AG04449 (cell line): ENCODE results near the gene TNFSF4.

ENCODE experiments used
- CTCF ChIA-PET: fragments of 350-600 bp; formaldehyde crosslinking; extraction: SDS; loops from one replicate; lab custom pipeline; 2021; ENCODE audit warnings: antibody characterized with exemption; lab: Yijun Ruan, JAX
- POLR2A ChIA-PET: fragments of 400-600, 350-600 bp; formaldehyde crosslinking; extraction: SDS; loops from one replicate; lab custom pipeline; 2020; ENCODE audit warnings: antibody characterized with exemption, inconsistent platforms; lab: Yijun Ruan, JAX
- DNase-seq: peaks from one replicate; pipeline ENCODE4 v3.0.0-alpha.2; 2010; ENCODE audit warnings: low read depth, low spot score
- H3K4me3 ChIP-seq: 2 replicates; pipeline ENCODE4 v1.5.1; 2011; ENCODE audit warnings: low read depth, mild to moderate bottlenecking, control low read depth, low read length
- TF ChIP-seq, protein P1 (sequence below): IDR thresholded peaks from one replicate; pipeline ENCODE4 v1.5.1; 2011; ENCODE audit warnings: mild to moderate bottlenecking, moderate library complexity, low read length, control low read depth, inconsistent platforms; ENCODE audit not compliant: insufficient read depth; ENCODE audit errors: missing control alignments

TNFSF4 gene

DNA sequence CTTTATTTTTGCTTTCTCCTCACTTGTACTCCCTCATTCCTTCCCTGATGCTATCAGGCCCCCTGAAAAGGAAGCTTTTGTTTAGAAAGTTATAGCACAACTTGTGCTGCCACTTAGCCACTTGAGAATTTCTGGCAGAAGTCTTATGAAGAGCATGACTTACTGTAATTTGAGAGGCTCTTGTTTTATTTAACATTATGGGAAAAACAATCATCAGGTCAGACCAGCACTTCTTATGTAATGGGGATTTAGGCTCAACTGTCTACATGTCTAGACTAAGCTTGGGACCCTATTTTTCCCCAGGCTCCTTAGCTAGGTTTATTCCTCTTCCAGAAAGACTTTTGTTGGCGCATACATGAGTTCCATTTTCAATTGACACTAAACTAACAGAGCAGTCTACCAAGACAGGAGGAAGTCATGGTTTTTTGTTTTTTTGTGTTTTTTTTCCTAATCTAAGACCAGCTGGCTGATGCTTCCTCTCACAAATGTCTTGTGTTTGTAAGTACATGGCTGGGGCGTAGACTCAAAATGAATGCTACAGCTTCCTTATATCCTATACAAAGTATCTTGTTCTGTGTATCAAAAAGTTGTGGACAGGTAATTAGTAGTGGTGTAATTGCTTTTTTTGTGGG lies 31.5 kb downstream of the TNFSF4 start:
- TF ChIP-seq, protein P1, sequence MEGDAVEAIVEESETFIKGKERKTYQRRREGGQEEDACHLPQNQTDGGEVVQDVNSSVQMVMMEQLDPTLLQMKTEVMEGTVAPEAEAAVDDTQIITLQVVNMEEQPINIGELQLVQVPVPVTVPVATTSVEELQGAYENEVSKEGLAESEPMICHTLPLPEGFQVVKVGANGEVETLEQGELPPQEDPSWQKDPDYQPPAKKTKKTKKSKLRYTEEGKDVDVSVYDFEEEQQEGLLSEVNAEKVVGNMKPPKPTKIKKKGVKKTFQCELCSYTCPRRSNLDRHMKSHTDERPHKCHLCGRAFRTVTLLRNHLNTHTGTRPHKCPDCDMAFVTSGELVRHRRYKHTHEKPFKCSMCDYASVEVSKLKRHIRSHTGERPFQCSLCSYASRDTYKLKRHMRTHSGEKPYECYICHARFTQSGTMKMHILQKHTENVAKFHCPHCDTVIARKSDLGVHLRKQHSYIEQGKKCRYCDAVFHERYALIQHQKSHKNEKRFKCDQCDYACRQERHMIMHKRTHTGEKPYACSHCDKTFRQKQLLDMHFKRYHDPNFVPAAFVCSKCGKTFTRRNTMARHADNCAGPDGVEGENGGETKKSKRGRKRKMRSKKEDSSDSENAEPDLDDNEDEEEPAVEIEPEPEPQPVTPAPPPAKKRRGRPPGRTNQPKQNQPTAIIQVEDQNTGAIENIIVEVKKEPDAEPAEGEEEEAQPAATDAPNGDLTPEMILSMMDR: no peak
- CTCF ChIA-PET: interaction anchor here (0.7 to 1.7 kb wide), 2 partner anchors 14 to 23 kb away, joined by 3 to 6 read pairs; no protein-coding TSS in a partner anchor
- no peak for DNase-seq
- POLR2A ChIA-PET: no interaction called here
- no peak overlapping the region for H3K4me3 ChIP-seq

DNA sequence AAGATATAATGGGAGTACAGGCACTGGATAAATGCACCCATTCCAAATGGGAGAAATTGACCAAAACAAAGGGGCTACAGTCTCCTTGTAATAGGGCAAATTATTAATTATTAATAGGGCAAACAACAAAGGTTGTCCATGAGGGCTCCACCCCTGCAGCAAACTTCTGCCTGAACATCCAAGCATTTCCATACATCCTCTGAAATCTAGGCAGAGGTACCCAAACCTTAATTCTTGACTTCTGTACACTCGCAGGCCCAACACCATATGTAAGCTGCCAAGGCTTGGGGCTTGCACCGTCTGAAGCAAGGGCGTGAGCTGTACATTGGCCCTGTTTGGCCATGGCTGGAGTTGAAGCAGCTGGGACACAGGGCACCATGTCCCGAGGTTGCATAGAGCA lies 33.7 kb downstream of the TNFSF4 start:
- CTCF ChIA-PET: no interaction called here

DNA sequence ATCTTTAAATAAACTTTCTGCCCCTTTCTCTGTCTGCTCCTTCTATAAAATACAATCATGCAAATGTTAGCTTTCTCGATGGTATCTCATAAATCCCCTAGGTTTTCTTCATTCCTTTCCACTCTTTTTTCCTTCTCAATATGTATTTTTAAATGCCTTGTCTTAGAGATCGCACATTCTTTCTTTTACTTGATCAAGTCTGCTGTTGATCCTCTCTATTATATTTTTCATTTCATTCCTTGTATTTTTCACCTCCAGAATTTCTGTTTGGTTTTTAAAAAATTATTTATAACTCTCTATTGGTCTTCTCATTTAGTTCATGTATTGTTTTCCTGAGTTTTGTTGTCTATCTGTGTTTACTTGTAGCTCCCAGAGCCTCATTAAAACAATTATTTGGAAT lies 36.0 kb downstream of the TNFSF4 start:
- ChIA-PET CTCF (interaction anchor here (1.5 kb wide), 1 partner anchor 9 kb away, joined by 3 read pairs; no protein-coding TSS in a partner anchor), POLR2A (no interaction called here)
- no peak for DNase-seq
- TF ChIP-seq, protein P1: no peak
- no peak overlapping the region for H3K4me3 ChIP-seq

More for the DNA sequence above, 33.7 kb downstream of the TNFSF4 start:
- POLR2A ChIA-PET: no interaction called here
- no peak for DNase-seq
- TF ChIP-seq, protein P1: no peak
- no peak overlapping the region for H3K4me3 ChIP-seq

DNA sequence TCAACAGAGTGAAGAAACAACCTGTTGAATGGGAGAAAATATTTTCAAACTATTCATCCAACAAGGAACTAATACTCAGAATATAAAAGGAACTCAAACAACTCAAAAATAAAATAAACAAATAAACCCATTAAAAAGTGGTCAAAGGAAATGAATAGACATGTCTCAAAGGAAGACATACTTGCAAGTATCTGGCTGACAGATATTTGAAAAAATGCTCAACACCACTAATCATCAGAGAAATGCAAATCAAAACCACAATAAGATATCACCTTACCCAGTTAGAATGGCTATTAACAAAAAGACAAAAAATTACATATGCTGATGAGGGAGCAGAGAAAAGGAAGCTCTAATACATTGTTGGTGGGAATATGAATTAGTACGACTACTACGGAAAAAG lies 38.2 kb downstream of the TNFSF4 start:
- no peak overlapping the region for H3K4me3 ChIP-seq
- POLR2A ChIA-PET: no interaction called here
- CTCF ChIA-PET: interaction anchor here (1.0 kb wide), 1 partner anchor 25 kb away, joined by 3 read pairs; no protein-coding TSS in a partner anchor
- TF ChIP-seq, protein P1: no peak
- no peak for DNase-seq

DNA sequence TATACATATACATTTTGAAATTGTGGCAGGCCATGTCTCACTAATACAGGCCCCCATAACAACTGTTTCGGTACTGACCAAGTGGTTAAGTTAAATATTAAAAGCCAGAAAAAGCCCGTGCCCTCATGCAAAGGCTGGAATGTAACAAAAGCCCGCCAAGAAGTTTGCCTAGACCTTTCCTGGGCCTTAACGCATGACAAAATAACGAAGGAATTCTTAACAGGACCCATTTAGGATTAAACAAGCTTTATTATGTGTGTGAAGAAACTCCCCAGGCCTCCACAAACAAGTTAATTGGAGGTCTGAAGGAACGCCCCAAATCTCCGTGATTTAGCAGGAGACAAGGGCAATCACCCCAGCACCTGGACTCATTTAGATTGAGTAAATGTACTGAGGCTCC lies 42.4 kb downstream of the TNFSF4 start:
- TF ChIP-seq, protein P1: no peak
- CTCF ChIA-PET: no interaction called here
- no peak overlapping the region for H3K4me3 ChIP-seq
- DNase-seq: no peak
- POLR2A ChIA-PET: no interaction called here

DNA sequence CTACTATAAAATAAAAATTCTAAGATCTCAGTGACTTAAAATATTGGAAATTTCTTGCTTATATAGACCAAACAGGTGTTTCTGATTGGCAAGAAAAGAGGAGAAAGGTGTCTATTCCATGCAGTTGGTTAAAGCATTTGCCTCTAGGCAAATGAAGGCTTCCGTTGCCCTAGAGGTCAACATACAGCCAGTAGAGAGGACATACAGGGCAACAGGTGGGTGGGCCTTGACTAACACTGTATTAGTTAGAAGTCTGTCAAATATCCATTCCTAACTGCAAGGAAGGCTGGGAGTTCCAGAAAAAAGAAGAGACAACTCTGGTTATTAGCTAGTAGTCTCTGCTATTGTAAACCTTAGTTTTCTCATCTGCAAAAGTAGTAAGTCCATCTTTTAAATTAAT lies 43.0 kb downstream of the TNFSF4 start:
- ChIA-PET POLR2A (no interaction called here), CTCF (no interaction called here)
- no peak for DNase-seq
- TF ChIP-seq, protein P1: no peak
- no peak overlapping the region for H3K4me3 ChIP-seq
